Testis (tissue), 2 donors: ENCODE data around the gene MOSPD3.

Experiments
- CTCF ChIP-seq, 3 experiments: fragments of 450-650 bp in 2 of 3; fragments of 200-600 bp in 1 of 3; sonication (generic) in 1 of 3; IDR thresholded peaks; one replicate each; pipeline ENCODE4 v1.5.1; 2016 to 2019; ENCODE audit warnings: antibody characterized with exemption in 3 of 3, mild to moderate bottlenecking in 2 of 3, moderate library complexity in 1 of 3
- POLR2A ChIP-seq: fragments of 450-650 bp; IDR thresholded peaks from one replicate; pipeline ENCODE4 v1.6.1; 2017; ENCODE audit warnings: antibody characterized with exemption, mild to moderate bottlenecking, moderate library complexity

GRCh38 chr7:100572281-100572948, 39.9 kb upstream of the MOSPD3 start:
- TF ChIP-seq CTCF (IDR thresholded peaks at IDR 0.05) (no peak), POLR2A (no peak)
